OCI-LY3 (cell line): ENCODE results near the gene ZNF649.

Experiments used
- EZH2phosphoT487 ChIP-seq: fragments of 200-600 bp; shearing (Covaris generic); IDR thresholded peaks from 2 replicates; pipeline ENCODE4 v1.6.1; 2018; ENCODE audit warnings: antibody characterized with exemption, mixed run types, low read depth
- TF ChIP-seq, protein P1 (sequence below): fragments of 200-600, 300-600 bp; sonication (generic); IDR thresholded peaks from 2 replicates; pipeline ENCODE4 v1.5.1; 2014; ENCODE audit warnings: antibody characterized with exemption, low read length, low read depth

DNA sequence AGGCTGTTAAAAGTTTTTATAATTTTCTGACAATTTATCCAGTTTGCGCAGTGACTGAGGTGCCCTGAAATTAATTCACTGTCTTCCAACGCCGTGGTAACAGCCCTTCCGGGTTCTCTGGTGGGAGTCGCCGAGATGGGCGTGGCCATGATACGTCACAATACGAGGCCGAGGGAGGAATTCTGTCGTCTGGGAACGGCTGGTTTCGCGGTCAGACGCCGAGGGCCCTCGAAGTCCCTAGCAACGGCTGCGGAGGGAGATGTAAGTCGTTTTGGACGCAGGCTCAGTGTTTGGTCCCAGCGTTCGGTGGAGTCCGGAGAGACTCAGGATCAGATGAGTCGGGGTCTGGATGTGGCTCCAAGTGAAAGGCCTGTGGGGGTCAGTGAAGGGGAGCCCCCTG lies 44.2 kb upstream of the ZNF649 start:
- TF ChIP-seq, protein P1, sequence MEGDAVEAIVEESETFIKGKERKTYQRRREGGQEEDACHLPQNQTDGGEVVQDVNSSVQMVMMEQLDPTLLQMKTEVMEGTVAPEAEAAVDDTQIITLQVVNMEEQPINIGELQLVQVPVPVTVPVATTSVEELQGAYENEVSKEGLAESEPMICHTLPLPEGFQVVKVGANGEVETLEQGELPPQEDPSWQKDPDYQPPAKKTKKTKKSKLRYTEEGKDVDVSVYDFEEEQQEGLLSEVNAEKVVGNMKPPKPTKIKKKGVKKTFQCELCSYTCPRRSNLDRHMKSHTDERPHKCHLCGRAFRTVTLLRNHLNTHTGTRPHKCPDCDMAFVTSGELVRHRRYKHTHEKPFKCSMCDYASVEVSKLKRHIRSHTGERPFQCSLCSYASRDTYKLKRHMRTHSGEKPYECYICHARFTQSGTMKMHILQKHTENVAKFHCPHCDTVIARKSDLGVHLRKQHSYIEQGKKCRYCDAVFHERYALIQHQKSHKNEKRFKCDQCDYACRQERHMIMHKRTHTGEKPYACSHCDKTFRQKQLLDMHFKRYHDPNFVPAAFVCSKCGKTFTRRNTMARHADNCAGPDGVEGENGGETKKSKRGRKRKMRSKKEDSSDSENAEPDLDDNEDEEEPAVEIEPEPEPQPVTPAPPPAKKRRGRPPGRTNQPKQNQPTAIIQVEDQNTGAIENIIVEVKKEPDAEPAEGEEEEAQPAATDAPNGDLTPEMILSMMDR: no peak
- TF ChIP-seq EZH2phosphoT487: no peak
